PFSK-1 (cell line): ENCODE results near the gene OR2A5.

ENCODE experiments used
- POLR2AphosphoS5 ChIP-seq: IDR thresholded peaks from 2 replicates; pipeline ENCODE4 v1.6.1; 2012; ENCODE audit warnings: low read depth, mild to moderate bottlenecking, control low read depth, low read length, moderate library complexity
- SIN3A ChIP-seq: IDR thresholded peaks from 2 replicates; pipeline ENCODE4 v1.6.1; 2012; ENCODE audit warnings: mild to moderate bottlenecking, low read length, moderate library complexity, borderline replicate concordance; ENCODE audit not compliant: insufficient read depth
- TAF1 ChIP-seq: IDR thresholded peaks from 2 replicates; pipeline ENCODE4 v1.6.1; 2012; ENCODE audit warnings: low read length, control low read depth, borderline replicate concordance; ENCODE audit not compliant: insufficient read depth
- TF ChIP-seq, protein P1 (sequence below), 2 experiments: IDR thresholded peaks; 2 replicates each; pipeline versions ENCODE4 v1.6.1 to v1.8.0; 2011 to 2012; ENCODE audit warnings: low read depth in 2 of 2, low read length in 2 of 2, control low read depth in 1 of 2, inconsistent platforms in 1 of 2, mild to moderate bottlenecking in 1 of 2, moderate library complexity in 1 of 2; ENCODE audit not compliant: insufficient read depth in 1 of 2

DNA sequence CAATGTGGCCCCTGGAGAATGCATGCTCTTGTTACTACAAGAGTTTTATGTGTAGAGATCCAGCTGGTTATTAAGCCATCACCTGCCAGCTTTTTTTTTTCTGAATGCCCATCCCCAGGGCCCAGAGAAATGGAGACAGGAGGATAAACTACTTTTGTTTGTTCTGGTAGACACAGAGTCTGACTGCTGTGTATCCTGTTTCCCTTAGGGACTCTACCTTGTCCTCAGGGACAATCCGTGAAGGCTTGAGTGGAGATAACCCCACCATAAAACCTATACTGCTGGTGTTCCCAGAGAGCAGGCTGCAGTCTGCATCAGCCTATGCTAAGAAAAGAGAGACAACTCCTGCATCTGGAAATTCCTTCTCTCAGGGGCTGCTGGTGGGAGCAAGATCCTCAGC lies at the start of gene OR2A5:
- no peak for TF ChIP-seq SIN3A
- TF ChIP-seq, protein P1, sequence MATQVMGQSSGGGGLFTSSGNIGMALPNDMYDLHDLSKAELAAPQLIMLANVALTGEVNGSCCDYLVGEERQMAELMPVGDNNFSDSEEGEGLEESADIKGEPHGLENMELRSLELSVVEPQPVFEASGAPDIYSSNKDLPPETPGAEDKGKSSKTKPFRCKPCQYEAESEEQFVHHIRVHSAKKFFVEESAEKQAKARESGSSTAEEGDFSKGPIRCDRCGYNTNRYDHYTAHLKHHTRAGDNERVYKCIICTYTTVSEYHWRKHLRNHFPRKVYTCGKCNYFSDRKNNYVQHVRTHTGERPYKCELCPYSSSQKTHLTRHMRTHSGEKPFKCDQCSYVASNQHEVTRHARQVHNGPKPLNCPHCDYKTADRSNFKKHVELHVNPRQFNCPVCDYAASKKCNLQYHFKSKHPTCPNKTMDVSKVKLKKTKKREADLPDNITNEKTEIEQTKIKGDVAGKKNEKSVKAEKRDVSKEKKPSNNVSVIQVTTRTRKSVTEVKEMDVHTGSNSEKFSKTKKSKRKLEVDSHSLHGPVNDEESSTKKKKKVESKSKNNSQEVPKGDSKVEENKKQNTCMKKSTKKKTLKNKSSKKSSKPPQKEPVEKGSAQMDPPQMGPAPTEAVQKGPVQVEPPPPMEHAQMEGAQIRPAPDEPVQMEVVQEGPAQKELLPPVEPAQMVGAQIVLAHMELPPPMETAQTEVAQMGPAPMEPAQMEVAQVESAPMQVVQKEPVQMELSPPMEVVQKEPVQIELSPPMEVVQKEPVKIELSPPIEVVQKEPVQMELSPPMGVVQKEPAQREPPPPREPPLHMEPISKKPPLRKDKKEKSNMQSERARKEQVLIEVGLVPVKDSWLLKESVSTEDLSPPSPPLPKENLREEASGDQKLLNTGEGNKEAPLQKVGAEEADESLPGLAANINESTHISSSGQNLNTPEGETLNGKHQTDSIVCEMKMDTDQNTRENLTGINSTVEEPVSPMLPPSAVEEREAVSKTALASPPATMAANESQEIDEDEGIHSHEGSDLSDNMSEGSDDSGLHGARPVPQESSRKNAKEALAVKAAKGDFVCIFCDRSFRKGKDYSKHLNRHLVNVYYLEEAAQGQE (IDR thresholded peaks at IDR 0.05; ENCODE audit: insufficient read depth in 1 of 2, low read depth in 2 of 2, low read length in 2 of 2), result no peak
- no peak for TF ChIP-seq TAF1
- no peak for TF ChIP-seq POLR2AphosphoS5
